ENCODE results near the gene DNAJC5G.

Gene DNAJC5G

GRCh38 chr2:27242614-27242951, 32.6 kb upstream of the DNAJC5G start:
- DNase-seq (ENCODE audit: extremely low spot score): no peak
- POLR2A ChIA-PET: interaction anchor here (0.9 to 1.6 kb wide), 3 partner anchors 9 to 23 kb away, joined by 3 to 4 read pairs (median 4); no protein-coding TSS in a partner anchor
- CTCF ChIA-PET: interaction anchor here (1.7 kb wide), 1 partner anchor 37 kb away, joined by 4 read pairs; no protein-coding TSS in a partner anchor
- TF ChIP-seq CTBP1 (IDR thresholded peaks at IDR 0.05; ENCODE audit: borderline replicate concordance) (no peak), LEF1 (IDR thresholded peaks at IDR 0.05; ENCODE audit: borderline replicate concordance) (no peak), FOXM1 (IDR thresholded peaks at IDR 0.05; ENCODE audit: borderline replicate concordance) (no peak), BHLHE40 (IDR thresholded peaks at IDR 0.05; ENCODE audit: borderline replicate concordance) (no peak), ELF4 (IDR thresholded peaks at IDR 0.05) (no peak), SP1 (IDR thresholded peaks at IDR 0.05) (no peak), FOXA1 (IDR thresholded peaks at IDR 0.05) (no peak), ZNF384 (IDR thresholded peaks at IDR 0.05) (no peak), PKNOX1 (IDR thresholded peaks at IDR 0.05) (no peak), L3MBTL2 (conservative IDR thresholded peaks at IDR 0.05) (no peak), HDGF (IDR thresholded peaks at IDR 0.05; ENCODE audit: borderline replicate concordance) (no peak), FOXK2 (IDR thresholded peaks at IDR 0.05) (no peak), TARDBP (IDR thresholded peaks at IDR 0.05) (no peak), NFRKB (IDR thresholded peaks at IDR 0.05) (no peak), SUZ12 (IDR thresholded peaks at IDR 0.05) (no peak), ARNT (IDR thresholded peaks at IDR 0.05) (no peak)

DNA sequence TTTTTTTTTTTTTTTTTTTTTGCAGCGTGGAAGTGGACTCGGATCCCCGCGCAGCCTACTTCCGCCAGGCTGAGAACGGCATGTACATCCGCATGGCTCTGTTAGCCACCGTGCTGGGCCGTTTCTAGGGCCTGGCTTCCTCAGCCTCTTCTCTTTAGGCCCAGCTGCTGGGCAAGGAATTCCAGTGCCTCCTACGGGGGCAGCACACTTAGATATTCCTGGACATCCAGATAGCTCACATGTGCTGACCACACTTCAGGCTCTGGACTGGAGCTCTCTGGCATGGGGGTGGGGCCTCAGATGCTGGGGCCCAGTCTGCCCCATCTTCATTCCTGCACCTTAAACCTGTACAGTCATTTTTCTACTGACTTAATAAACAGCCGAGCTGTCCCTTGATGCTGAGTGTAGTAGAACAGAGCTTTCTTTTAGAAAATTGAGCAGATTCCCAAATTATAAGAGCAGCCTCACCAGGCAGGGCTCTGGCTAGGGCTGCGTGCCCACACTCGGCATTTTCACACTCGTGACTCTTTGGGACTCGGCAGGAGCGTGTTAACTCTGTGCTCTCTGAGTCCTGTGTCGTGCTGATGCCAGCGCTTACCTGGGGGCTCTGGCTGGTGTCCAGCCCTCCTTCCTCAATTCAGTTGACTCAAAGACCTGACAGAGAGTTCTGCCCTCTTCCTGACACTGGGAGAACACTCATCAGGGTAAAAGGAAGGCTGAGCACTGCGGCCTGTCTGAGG, 31.7 kb upstream of the DNAJC5G start:
- CTCF ChIA-PET: no interaction called here
- no peak for DNase-seq (ENCODE audit: extremely low spot score)
- POLR2A ChIA-PET: interaction anchor here (1.0 kb wide), 1 partner anchor 18 kb away, joined by 3 read pairs; no protein-coding TSS in a partner anchor
- no peak for TF ChIP-seq SP1 (IDR thresholded peaks at IDR 0.05)

DNA sequence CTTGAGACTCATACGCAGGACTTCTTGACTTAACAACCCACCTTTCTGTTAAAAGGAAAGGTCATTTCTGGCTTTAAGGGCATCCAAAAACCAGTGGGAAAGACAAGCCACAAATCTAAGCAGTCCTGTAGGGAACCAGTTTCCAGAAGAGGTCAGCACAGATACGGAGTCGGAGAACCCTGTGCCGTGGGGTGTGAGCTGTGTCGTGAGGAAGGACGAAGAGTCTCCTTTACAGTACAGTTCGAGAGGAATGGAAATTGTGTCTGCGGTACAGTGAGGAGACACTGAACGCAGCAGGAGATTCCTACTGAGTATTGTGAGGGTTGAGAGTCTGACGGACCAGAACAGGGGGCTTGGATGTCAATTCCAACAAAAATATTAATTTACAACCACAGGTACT, 30.1 kb upstream of the DNAJC5G start:
- DNase-seq (ENCODE audit: extremely low spot score): no peak
- ChIA-PET CTCF (no interaction called here), POLR2A (interaction anchor here (0.7 to 1.0 kb wide), 2 partner anchors 13 to 163 kb away, joined by 3 to 4 read pairs; no protein-coding TSS in a partner anchor)
- no peak for TF ChIP-seq L3MBTL2 (conservative IDR thresholded peaks at IDR 0.05)
- TF ChIP-seq FOXA1 (IDR thresholded peaks at IDR 0.05): no peak
- no peak for TF ChIP-seq CTBP1 (IDR thresholded peaks at IDR 0.05; ENCODE audit: borderline replicate concordance)
- no peak for TF ChIP-seq ZNF384 (IDR thresholded peaks at IDR 0.05)
- TF ChIP-seq SUZ12 (IDR thresholded peaks at IDR 0.05): no peak
- TF ChIP-seq BHLHE40 (IDR thresholded peaks at IDR 0.05; ENCODE audit: borderline replicate concordance): no peak
- no peak for TF ChIP-seq ARNT (IDR thresholded peaks at IDR 0.05)
- TF ChIP-seq TARDBP (IDR thresholded peaks at IDR 0.05): no peak
- TF ChIP-seq FOXK2 (IDR thresholded peaks at IDR 0.05): no peak
- TF ChIP-seq PKNOX1 (IDR thresholded peaks at IDR 0.05): no peak
- no peak for TF ChIP-seq SP1 (IDR thresholded peaks at IDR 0.05)
- TF ChIP-seq NFRKB (IDR thresholded peaks at IDR 0.05): no peak
- no peak for TF ChIP-seq LEF1 (IDR thresholded peaks at IDR 0.05; ENCODE audit: borderline replicate concordance)
- no peak for TF ChIP-seq ELF4 (IDR thresholded peaks at IDR 0.05)

- ChIA-PET POLR2A (no interaction called here), CTCF (no interaction called here)
- DNase-seq (ENCODE audit: extremely low spot score): no peak
- no peak for TF ChIP-seq L3MBTL2 (conservative IDR thresholded peaks at IDR 0.05)
- TF ChIP-seq SP1 (IDR thresholded peaks at IDR 0.05): no peak
- no peak for TF ChIP-seq BHLHE40 (IDR thresholded peaks at IDR 0.05; ENCODE audit: borderline replicate concordance)
- no peak for TF ChIP-seq NFRKB (IDR thresholded peaks at IDR 0.05)
- no peak for TF ChIP-seq FOXA1 (IDR thresholded peaks at IDR 0.05)
- TF ChIP-seq LEF1 (IDR thresholded peaks at IDR 0.05; ENCODE audit: borderline replicate concordance): no peak
- no peak for TF ChIP-seq PKNOX1 (IDR thresholded peaks at IDR 0.05)
- TF ChIP-seq ZNF384 (IDR thresholded peaks at IDR 0.05): no peak
- no peak for TF ChIP-seq SUZ12 (IDR thresholded peaks at IDR 0.05)
- TF ChIP-seq ELF4 (IDR thresholded peaks at IDR 0.05): no peak
- no peak for TF ChIP-seq HDGF (IDR thresholded peaks at IDR 0.05; ENCODE audit: borderline replicate concordance)
- no peak for TF ChIP-seq ARNT (IDR thresholded peaks at IDR 0.05)
- no peak for TF ChIP-seq FOXK2 (IDR thresholded peaks at IDR 0.05)
- TF ChIP-seq TARDBP (IDR thresholded peaks at IDR 0.05): no peak
- TF ChIP-seq CTBP1 (IDR thresholded peaks at IDR 0.05; ENCODE audit: borderline replicate concordance): no peak
These were observed 29.6 kb upstream of the DNAJC5G start for GRCh38 chr2:27245626-27246025.

DNA sequence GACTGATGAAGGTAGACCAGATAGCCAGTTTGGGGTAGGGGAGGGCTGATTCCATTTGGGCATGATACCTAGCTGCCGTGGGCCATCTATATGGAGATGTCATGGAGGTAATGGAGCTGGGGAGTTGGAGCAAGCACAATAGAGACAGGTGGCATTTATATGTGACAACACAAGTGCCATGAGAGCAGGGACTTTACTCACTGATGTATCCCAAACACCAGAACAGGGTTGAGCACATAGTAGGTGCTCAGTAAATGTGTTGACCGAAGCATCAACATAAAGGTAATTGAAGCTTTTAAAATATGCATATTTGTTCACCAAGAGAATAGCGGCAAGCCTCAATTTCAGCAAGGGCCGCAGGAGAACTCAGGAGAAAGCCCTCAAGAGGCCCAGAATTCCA, 27.3 kb upstream of the DNAJC5G start:
- TF ChIP-seq TARDBP (IDR thresholded peaks at IDR 0.05) (no peak), L3MBTL2 (conservative IDR thresholded peaks at IDR 0.05) (no peak), ELF4 (IDR thresholded peaks at IDR 0.05) (no peak), BHLHE40 (IDR thresholded peaks at IDR 0.05; ENCODE audit: borderline replicate concordance) (no peak), FOXA1 (IDR thresholded peaks at IDR 0.05) (no peak)
- CTCF ChIA-PET: interaction anchor here (0.5 to 2.6 kb wide), 7 partner anchors 13 to 436 kb away, joined by 3 to 9 read pairs (median 4); no protein-coding TSS in a partner anchor
- DNase-seq (ENCODE audit: extremely low spot score): no peak
- POLR2A ChIA-PET: interaction anchor here (2.1 to 2.2 kb wide), 2 partner anchors 32 to 44 kb away, joined by 7 to 8 read pairs; no protein-coding TSS in a partner anchor
